Measurements from ENCODE around the gene RBM17. TPM values are rescaled to one million over a fixed set of nuclear protein-coding genes. Genes with fewer than 3 reads are reported as not detected.

Gene RBM17
- total RNA-seq, 1 experiment from 2014 or later, result 124 TPM

- no peaks in the 10 kb centered on the region for H3K9me3 ChIP-seq (ENCODE audit: control insufficient read depth, low read depth, low read length)
- H3K79me2 ChIP-seq (ENCODE audit: insufficient read depth, low read length), result no peaks in the 10 kb centered on the region
- H2AFZ ChIP-seq (ENCODE audit: low read length), result no peak overlapping the region
- H2BK20ac ChIP-seq (ENCODE audit: low read depth, low read length, poor library complexity, severe bottlenecking), result no peak overlapping the region
- H2BK12ac ChIP-seq (ENCODE audit: insufficient read length, low read depth, low read length), result no peak overlapping the region
- H3K4me2 ChIP-seq (ENCODE audit: insufficient read depth, insufficient read length, low read length), result no peak overlapping the region
- no peak overlapping the region for H2AK5ac ChIP-seq (ENCODE audit: insufficient read length, low read length)
- no peak overlapping the region for H3K56ac ChIP-seq (ENCODE audit: insufficient read length, low read depth, low read length)
- H3K27ac ChIP-seq (ENCODE audit: insufficient read length, low read depth, low read length), result no peak overlapping the region
- no peaks in the 10 kb centered on the region for H3K27me3 ChIP-seq (ENCODE audit: insufficient read depth, low read length)
- H4K5ac ChIP-seq (ENCODE audit: insufficient read length, low read depth, low read length), result no peak overlapping the region
- no peak overlapping the region for H3T11ph ChIP-seq (ENCODE audit: low read length)
- no peak overlapping the region for H2BK120ac ChIP-seq (ENCODE audit: low read depth, low read length, poor library complexity, severe bottlenecking)
- no peak overlapping the region for H4K91ac ChIP-seq (ENCODE audit: insufficient read length, low read depth, low read length)
- no peak for DNase-seq
- H3K23me2 ChIP-seq (ENCODE audit: insufficient read length, low read depth, low read length, poor library complexity, severe bottlenecking), result no peaks in the 10 kb centered on the region
- H4K20me1 ChIP-seq (ENCODE audit: control insufficient read depth, insufficient read depth, insufficient read length), result no peaks in the 10 kb centered on the region
- peaks cover 6% of the 10 kb centered on the region for H3K4me1 ChIP-seq (ENCODE audit: insufficient read depth, low read length)
- H3K79me1 ChIP-seq (ENCODE audit: insufficient read depth, low read depth, low read length, poor library complexity, severe bottlenecking), result peaks cover 3% of the 10 kb centered on the region
- TF ChIP-seq CTCF (conservative IDR thresholded peaks at IDR 0.05), result no peak
- no peak overlapping the region for H3K4ac ChIP-seq (ENCODE audit: low read depth, low read length)
- no peak overlapping the region for H4K8ac ChIP-seq (replicated peaks; ENCODE audit: insufficient read length, low read depth, low read length)
- Mint-ChIP-seq H3K4me1 (peaks cover 25 to 29% of the 10 kb centered on the region in 2 experiments), H3K27ac (no peak overlapping the region), H3K9me3 (no peaks in the 10 kb centered on the region), H3K27me3 (ENCODE audit: low read depth) (no peaks in the 10 kb centered on the region), H3K36me3 (ENCODE audit: insufficient read depth in 1 of 3, low read depth in 3 of 3) (peaks cover 60 to 84% (median 76%) of the 10 kb centered on the region in 3 experiments), H3K4me3 (no peak overlapping the region)
- no peak overlapping the region for H2BK15ac ChIP-seq (ENCODE audit: low read depth, low read length)
- no CpG with 5 or more reads among the region's 5 CpGs for WGBS (ENCODE audit: extremely low coverage, insufficient read length, low lambda C conversion rate)
- no peak overlapping the region for H3K14ac ChIP-seq (ENCODE audit: insufficient read depth, low read length)
- H3K23ac ChIP-seq (ENCODE audit: insufficient read length, low read depth, low read length), result no peak overlapping the region
- no peak overlapping the region for H3K18ac ChIP-seq (ENCODE audit: insufficient read length, low read depth, low read length)
- no peak overlapping the region for H2BK5ac ChIP-seq (ENCODE audit: insufficient read length, low read length)
- H3K9ac ChIP-seq (ENCODE audit: extremely low read depth, insufficient read length, low read length), result no peak overlapping the region
These were observed 21.3 kb downstream of the RBM17 start for GRCh38 chr10:6110136-6110535.
